ENCODE data around the gene PAX5.

Gene PAX5

DNA sequence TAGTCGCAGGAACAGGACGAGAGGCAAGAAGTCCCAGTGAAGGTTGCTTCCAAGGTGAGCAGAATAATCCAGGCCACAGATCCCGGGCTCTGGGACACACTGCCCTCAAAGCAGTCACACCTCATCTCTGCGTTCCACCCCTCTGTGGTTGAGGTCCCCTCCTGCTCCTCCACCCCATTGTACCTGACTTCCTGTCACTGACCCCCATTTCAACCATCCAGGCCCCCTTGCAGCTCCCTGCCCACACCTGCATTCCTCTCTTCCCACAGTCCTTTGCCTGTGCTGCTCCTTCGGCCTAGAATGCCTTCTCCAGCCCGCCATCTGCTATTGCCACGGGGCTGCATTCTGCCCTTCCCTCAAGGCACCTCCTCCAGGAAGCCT lies 73.5 kb downstream of the PAX5 start:
- DNase-seq, result no peak

DNA sequence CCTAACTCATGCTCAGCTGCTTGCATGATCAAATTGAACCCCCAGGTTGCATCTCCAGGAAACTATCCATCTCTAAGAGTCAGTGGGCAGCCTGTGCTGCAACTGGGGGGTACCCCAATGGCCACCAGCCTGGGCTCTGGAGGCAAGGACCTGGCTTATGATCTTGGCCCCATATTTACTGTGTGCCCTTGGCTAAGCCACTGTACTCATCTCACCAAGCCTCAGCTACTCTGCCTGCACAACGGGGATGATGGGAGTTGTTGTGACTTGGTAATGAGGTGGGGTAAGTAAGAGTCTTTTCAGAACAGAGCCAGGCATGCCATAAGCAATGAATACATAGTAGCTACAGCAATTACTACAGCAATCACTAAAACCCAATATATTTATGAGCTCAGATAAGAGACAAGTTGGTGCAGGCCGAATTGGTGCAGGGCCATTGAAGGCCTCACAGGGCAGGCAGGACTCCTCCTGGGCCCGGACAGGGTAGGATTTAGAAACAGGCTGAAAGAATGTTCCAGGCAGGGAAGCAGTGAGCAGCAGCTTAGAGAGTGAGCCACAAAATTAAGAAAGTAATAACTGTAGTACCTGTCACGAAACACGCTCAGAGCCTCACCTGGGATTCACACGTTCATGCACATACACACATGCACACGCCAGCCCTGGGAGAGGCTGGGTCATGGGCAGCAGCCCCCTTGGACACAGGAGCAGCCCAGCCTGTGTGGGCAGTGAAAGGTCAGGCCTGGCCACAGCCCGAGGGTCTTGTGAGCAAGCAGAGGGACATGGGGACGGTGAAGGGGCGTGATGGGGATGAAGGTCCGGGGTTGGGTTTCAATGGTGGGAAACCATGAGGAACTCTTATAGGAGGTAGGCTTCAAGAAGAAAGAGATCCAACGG lies 74.1 kb downstream of the PAX5 start:
- no peak for DNase-seq

DNA sequence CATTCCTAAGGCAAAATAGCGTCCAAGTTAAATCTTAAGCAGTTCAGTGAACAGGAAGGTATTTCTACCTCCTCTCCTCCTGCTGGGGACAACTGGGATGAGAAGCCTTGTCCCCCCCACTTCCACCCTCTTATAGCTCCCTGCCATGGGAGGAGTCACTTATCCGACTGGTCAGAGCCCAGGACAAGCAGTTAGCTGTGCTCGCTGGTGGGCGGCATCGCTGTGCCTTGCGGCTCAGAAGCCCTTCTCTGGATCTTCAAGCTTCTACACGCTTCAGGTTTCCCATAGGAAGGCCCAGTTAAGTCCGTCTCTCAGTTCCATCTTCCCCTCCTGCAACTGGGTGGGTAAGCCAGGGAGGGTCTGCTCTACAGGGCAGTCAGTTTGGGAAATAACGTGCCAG lies 77.2 kb downstream of the PAX5 start:
- no peak for DNase-seq

DNA sequence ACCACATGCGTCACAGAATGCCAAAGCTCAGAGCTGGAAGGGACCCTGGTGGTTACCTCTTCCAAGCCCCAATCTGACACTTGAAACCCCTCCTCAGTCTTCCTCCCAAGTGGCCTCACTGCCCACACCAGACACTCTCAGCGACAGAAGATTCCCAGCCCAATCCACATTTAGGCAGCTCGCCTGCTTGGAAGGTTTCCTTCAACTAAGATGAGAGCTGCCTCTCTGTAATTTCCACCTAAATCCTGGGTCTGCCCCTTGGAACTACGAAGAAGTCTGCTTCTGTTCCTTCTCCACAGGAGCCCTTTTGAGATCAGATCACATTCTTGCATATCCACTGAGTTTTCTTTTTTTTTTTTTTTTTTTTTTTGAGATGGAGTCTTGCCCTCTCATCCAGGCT lies 83.7 kb downstream of the PAX5 start:
- no peak for DNase-seq

DNA sequence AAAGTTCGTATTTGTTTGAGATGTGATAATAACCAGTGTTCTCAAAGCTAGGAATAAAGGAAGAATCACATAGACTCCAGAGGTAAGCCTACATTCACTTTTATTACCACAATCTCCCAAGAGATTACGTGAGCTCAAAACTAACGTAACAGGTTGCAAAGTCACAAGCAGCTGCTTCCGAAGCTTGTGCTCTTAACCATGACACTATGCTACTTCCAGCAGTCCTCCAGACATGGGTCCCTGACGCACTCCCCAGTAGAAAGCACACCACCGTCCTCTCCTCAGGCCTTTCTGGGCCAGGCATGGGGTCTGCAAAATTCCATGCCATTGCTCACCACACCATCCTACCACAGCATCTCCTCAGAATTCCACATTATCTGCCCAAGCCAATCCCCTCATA lies 84.6 kb downstream of the PAX5 start:
- no peak for DNase-seq

DNA sequence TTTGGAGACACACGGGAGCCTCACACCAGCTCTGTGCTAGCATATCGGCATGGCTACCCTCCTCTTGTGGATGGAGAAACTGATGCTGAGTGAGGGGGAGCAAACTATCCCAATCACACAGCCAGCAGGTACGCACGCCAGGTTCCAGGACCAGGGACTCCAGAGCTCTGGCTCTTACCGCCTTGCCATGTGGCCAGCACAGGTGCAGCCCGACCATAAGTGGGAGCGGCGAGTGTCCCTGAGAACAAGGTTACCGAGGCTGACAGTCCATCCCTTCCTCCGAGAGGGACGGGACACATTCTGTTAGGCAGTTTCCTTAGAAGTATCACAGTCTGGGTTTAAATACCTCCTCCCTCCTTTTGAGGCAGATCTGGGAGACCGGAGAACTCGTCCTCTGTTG lies 86.0 kb downstream of the PAX5 start:
- no peak for DNase-seq

DNA sequence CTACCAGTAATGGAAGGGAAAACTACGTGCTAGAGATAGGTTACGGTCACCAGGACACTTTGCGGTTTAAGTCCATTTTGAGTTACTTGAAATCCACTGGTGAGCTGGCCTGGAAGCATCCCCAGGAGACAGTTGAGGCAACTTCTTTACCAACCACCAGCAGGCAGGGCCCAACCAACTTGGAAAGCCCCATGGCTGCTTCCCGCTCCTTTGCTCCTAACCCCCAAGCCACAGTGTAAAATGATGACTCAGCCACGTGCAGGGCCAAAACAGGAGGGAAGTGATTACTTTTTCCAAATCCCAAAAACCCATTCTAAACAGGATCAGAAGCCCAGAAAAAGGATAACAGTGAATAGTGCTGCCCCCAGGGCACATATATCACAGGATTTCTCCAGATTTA lies 87.4 kb downstream of the PAX5 start:
- no peak for DNase-seq

DNA sequence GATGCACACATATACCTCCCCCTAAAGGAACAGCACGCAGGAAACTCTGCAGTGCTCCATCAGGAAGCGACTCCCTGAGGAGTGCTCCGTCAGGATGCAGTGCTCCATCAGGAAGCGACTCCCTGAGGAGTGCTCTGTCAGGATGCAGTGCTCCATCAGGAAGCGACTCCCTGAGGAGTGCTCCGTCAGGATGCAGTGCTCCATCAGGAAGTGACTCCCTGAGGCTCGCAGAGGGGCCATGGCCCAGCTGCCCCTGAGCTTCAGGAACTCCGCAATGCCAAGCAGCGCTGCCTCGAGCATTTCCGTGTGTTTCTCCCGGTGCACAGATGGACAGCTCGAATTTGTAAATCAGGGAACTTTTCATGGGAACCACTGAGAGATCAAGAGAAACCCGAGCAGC lies 88.1 kb downstream of the PAX5 start:
- no peak for DNase-seq

DNA sequence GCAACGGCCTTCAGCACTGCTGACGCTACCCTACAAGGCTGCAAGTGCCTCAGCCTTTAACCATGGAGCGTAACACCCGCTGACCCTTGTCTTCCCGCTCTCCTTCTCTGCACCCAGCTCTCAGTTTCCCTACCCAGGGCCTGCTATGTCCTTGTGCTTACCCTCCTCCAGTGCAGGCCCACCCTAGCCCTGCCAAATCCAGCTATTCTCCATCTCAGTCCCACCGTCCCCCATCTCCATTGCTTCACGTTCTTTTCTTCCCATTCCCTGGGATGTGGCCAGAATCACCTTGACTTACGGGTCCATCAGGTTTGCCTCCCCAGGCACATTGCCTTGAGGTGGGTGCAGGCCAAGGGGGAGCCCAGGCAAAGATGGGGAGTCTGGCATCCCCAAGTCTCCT lies 91.2 kb downstream of the PAX5 start:
- no peak for DNase-seq

DNA sequence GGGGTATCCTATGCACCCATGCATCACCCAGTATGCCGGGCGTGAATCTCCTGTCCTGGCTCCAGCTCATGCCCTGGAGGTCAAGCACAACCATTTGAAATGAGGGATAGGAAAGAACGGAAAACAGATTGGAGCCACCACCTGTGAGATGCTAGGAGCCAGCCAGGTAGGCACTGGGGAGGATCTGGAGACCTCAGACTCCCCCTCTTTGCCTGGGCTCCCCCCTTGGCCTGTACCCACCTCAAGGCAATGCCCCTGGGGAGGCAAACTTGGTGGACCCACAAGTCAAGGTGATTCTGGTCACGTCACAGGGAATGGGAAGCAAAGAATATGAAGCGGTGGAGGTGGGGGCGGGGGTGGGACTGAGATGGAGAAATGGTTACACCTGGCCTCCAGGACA lies 92.6 kb downstream of the PAX5 start:
- no peak for DNase-seq

DNA sequence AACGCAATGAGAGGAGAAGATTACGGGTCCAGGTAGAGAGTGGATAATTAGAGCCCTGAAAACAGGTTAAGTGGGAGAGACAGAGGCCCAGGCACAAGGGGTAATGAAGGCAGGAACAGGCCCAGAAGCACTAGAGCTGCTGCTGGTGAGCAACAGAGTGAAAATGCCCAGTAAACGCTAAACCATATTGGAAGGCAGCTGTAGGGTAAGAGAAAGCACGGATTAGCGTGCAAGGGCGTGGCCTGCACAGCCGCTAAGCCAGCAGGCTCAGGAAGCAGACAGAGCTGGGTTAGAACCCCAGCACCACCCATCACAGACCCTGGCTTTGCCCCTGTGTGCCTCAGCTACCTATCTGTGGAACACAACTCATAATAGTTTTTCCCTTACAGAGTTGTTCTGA lies 93.2 kb downstream of the PAX5 start:
- DNase-seq, result no peak

DNA sequence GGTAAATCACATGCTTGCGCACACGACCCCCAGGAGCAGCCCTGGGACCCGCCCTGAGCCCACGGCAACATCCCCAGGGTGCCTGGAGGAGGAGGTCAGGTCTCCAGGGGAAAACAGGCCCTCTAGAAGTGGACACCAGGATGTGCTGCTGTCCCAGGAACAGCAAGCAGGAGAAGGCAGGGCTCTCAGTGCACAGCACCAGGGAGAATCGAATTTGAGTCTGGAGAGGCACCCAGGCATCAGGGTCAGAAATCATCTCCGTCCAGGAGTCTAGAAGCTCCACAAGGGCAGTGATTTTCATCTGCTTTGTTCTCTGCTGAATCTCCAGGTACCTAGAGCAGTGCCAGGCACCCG lies 93.6 kb downstream of the PAX5 start:
- no peak for DNase-seq

DNA sequence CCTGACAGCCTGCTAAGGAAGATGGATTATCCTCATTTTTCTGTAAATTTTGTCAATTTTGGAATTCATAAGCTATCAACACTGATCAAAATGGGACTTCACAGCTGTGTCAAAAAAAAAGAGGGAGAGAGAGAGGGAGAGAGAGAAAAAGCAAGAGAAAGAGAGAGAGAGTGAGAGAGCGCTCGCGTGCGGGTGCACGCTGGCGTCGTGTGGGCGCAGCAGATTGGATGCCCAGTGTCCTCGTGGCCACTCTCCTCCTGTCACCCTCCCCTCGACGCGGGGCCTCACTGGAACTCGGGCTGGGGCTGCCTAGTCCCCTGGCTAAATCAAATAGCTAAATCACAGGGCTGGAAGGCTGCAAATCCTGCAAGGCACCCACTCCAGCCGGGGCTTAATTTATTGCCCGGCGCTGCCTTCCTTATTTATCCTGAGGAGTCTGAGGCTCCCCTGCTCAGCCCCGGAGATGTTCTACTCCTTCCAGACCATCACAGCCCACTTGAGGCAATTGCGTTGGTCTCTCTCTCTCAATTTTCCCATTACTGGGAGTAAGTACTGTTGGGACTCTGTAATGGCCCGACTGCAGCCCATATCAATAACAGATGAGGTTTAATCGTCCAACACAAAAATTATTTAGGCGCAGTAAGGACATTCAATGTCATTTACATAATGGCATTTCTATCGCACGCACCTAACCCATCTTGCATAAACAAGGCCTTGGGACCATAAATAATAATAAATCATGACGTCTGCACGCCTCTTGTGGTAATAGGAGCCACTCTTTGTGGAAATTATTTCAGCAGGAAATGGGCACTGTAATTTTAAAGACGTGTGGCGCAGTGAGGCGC lies 94.2 kb downstream of the PAX5 start:
- DNase-seq, result no peak

DNA sequence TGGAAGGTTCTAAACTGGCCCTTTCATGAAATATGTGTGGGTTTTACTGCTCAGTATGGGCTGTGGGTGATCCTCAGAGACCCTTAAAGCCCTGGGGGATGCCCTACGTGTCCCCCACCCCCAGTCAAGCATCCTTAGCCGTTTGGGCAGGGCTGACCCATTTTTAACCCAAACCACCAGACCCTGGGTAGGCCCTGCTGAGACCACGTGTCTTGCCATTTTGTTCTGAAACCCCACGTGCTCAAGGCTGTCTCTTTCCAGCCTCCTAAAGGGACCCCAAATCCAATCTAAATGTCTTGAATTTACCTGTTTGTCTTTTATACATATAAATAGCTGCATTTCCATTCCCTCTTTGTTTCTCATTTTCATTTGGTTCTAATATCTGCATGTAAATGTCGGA lies 94.9 kb downstream of the PAX5 start:
- no peak for DNase-seq

DNA sequence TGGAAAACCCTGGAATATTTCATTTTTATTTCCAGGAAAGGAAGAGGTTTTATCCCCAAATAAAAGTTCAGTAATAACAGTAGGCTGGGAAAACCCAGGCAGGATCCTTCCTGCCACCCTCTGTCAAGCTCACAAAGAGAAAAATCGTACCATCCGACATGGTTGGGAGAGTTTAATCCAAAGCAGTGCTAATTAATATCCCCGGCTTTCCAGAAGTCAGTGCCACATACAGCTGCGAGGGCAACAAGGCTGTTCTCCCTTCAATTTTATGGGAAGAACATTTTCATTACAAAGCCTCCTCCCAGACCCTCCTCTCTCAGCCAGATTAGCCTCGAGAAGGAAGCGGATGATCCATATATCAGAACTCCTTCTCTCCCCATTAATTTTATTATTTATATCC lies 95.5 kb downstream of the PAX5 start:
- no peak for DNase-seq

DNA sequence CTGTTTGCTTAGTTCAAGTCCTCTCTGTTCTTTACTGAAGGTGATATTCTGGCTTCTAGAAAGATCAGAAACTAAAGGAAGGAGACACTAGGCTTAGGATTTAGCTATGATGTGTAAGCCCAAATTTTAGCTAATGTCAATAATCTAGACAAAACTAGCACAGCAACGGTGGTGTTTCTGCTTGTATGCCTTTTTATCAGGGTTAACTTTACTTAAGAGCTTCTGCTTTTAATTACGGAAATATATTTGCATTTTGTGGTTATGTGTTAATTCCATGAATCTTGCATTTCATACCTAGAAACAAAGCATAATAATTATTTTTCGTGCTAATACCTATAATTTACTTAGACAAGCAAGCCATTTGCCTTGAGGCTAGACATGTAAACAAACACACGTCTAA lies 96.1 kb downstream of the PAX5 start:
- DNase-seq, result no peak

DNA sequence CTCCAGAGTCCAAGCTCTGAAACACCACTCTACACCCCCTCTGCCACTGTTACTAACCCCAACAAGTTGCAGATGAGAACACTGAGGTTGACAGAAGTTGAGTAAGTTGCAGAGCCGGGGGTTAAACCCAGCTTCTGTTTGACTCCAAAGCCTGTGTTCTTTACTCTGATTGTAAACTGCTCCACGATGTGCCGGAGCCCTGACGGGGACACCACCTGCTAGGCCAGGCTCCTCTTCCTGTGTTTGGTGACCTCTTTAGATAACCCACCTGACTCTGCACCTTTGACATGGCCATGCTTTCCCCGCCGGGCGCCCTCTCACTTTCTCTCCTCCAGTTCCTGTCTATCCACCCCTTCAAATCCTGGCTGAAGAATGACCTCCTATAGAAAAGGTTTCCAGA lies 96.7 kb downstream of the PAX5 start:
- DNase-seq, result no peak

DNA sequence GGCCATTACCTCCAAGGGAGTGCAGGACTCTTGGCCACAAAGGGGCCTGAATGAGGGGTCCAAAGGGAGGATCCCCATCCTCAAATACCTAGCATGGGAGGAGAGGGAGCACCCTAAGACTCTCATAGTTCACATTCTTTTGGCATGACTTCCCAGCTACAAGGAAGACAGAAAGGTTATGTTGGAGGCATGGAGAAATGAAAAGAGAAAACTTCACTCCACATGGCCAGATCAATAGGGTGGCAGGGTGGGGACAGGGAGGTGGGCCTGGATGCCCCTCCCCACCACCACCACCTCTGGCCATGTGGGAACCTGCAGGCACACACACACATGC lies 97.6 kb downstream of the PAX5 start:
- no peak for DNase-seq

DNA sequence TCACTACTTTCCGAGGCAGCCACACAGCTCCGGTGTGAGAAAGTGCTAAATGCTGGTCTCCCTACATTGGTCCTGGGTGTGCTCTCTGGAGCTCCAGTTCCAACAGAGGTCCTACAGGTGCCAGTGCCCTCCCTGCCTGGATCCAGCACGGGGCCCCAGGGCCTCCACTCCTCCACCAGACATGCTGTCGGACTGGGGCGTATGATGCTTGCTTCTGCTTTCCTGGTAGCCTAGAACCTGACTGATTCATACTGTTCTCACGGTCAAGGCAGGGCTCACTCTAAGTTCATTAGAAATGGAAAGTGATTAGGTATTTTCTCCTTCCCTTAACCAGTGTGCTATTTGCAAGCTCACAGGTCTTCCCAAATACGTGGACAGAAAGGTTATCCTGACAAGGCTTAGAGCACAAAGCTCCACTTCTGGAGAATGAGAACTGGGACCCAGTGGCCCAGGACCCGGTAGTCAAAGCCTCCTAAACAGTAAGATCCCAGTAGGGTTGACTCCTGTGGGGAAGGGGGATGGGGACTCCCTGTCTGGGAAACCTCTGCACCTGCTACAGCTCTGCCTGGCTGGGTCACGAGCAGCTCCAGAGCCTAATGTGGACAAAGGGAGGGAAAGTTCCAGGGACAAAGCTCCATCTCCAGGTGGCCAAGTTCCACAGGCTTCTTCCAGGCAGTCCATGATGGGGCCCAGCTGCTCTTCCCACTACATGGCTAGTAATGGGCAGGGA lies 98.1 kb downstream of the PAX5 start:
- DNase-seq, result no peak

DNA sequence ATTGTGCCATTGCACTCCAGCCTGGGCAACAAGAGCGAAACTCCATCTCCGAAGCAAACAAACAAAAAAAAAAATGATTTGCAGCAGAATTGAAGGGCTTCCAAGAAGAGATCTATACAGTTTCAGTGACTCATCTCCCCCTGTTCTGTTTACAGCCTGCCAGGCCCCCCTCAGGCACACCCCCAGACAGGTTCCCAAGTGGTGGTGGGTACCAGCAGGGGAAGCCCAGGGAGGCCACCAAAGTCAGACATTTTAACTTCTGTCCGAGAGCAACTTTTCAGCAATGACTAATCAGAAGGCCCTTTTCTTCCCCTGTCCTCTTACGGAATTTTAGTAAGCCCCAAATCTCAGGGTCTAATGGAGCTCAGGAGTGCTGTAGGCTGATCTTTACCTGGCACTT lies 98.7 kb downstream of the PAX5 start:
- no peak for DNase-seq

DNA sequence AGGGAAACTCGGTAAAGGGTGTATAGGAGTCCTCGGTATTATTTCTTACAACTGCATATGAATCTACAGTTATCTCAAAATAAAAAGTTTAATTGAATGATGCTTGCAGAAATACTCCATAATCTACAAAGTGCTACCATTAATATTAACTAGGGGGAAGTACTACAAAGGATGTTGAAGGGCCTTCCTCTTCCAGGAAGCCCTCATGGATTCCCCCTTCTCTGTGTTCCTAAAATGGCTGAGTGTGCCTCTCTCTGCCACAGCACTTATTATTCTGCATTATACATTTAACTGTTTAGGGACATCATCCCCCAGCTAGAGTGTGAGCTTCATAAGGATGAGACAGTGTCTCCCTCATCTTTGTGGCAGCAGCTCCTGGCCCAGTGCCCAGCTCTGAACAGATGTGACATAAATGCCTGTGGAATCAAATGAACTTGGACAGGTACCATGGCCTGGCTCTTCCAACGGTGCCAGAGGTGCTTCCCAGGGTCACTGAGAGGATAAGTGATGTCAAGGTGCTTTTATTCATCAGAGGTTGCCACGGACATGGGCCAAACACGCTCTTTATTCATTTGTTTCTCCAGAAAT lies 99.5 kb downstream of the PAX5 start:
- no peak for DNase-seq

DNA sequence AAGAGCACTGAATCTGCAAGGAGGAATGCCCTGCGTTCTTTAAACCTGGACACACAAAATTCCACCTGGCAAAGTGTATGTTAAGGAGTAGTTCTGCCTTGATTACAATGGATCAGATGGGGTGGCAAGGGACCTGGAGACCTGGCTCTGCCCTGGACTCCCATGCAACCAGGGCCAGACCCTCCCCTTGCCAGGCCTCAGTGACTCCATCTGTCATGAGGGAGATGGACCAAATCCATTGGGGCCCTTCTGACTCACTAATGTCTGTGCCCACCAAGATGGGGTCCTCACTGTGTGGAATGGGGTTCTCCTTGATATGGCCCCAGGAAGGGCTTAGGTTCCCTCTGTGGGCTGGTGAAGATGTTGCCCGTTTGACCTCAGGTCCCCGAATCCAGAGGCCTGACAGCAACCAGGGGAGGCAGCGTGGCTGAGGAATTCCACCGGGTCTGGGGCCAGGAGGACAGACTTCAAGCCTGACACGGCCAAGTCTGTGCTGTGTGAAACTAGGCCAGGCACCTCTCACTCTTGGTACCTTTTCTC lies 100.3 kb downstream of the PAX5 start:
- no peak for DNase-seq

DNA sequence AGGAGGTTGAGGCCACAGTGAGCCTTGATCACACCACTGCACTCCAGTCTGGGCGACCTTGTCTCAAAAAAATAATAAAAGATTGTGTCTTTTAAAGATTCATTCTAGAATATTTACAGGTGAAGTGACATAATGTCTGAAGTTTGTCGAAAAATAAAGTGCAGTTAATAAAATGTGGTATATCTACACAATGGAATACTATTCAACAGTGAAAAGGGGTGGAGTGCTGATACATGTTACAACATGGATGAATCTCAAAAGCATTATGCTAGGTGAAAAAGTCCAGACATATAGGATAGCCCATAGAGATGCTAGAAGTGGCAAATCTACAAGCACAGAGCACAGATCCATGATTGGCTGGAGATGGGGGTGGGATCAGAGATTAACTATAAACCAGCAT lies 101.9 kb downstream of the PAX5 start:
- no peak for DNase-seq

All from suppressor macrophage (primary cell).